LNCaP clone FGC (cell line): ENCODE data around the gene DCDC1.

Experiments
- DNase-seq: peaks from one replicate; pipeline ENCODE4 v3.0.0-alpha.2; 2011; ENCODE audit warnings: low read depth
- H3K4me3 ChIP-seq: 2 replicates; pipeline ENCODE4 v1.5.1; 2011; ENCODE audit warnings: mild to moderate bottlenecking, low read depth, low read length, control low read depth
- TF ChIP-seq, protein P1 (sequence below): IDR thresholded peaks from 2 replicates; pipeline ENCODE4 v1.5.1; 2012; ENCODE audit warnings: mild to moderate bottlenecking; ENCODE audit not compliant: control insufficient read depth, insufficient read depth; ENCODE audit errors: extremely low read depth

The DCDC1 gene

DNA sequence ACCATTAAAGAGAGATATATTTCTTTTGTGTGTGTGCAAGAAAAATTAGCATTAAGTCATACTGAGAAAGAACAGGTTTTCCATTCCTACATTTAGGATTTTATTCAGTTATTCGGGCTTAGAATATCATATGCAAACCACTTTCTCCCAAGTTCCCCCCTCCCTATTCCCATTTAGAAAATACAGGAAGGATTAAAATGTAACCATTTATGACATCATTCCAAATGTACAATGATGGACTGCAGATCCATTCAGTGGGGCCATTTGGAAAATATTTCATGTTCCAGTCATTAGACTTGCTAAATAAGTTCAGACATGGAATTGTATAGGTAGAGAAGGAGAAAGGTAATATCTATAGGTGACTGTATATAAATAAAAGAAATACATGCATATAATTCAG is 554.8 kb downstream of the DCDC1 start:
- TF ChIP-seq, protein P1, sequence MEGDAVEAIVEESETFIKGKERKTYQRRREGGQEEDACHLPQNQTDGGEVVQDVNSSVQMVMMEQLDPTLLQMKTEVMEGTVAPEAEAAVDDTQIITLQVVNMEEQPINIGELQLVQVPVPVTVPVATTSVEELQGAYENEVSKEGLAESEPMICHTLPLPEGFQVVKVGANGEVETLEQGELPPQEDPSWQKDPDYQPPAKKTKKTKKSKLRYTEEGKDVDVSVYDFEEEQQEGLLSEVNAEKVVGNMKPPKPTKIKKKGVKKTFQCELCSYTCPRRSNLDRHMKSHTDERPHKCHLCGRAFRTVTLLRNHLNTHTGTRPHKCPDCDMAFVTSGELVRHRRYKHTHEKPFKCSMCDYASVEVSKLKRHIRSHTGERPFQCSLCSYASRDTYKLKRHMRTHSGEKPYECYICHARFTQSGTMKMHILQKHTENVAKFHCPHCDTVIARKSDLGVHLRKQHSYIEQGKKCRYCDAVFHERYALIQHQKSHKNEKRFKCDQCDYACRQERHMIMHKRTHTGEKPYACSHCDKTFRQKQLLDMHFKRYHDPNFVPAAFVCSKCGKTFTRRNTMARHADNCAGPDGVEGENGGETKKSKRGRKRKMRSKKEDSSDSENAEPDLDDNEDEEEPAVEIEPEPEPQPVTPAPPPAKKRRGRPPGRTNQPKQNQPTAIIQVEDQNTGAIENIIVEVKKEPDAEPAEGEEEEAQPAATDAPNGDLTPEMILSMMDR = no peak
- no peak overlapping the region for H3K4me3 ChIP-seq
- no peak for DNase-seq
